SU-DHL-6 (cell line): ENCODE results near the gene PNMA8C.
"Not testable (repeated sequence)": the region's sequence is repeated elsewhere in the genome, so short reads cannot be mapped to it uniquely, and the experiment has no call there.

Source experiments
- H2AFZ ChIP-seq: fragments of 200-600 bp; sonication (generic); 2 replicates; pipeline ENCODE4 v1.6.1; 2014; ENCODE audit warnings: low read depth, mild to moderate bottlenecking, moderate library complexity, mixed read lengths, antibody characterized with exemption, low read length; ENCODE audit not compliant: severe bottlenecking
- H3F3A ChIP-seq: fragments of 200-600 bp; shearing (Covaris generic); 2 replicates; pipeline ENCODE4 v1.6.0; 2016; ENCODE audit warnings: antibody characterized with exemption, mild to moderate bottlenecking; ENCODE audit not compliant: insufficient read depth
- H3K27ac ChIP-seq: fragments of 200-600 bp; sonication (generic); 2 replicates; pipeline ENCODE4 v1.5.1; 2016; ENCODE audit warnings: low read depth, mild to moderate bottlenecking, low read length, moderate library complexity, mixed read lengths
- H3K27me3 ChIP-seq: fragments of 200-600 bp; sonication (generic), shearing (Covaris generic); 2 replicates; pipeline ENCODE4 v1.6.0; 2014; ENCODE audit warnings: mild to moderate bottlenecking, low read length
- H3K36me3 ChIP-seq: fragments of 200-600 bp; sonication (generic); 2 replicates; pipeline ENCODE4 v1.6.1; 2014; ENCODE audit warnings: mild to moderate bottlenecking, low read length, mixed read lengths
- H3K4me2 ChIP-seq: fragments of 300-600, 200-600 bp; shearing (Covaris generic), sonication (generic); 2 replicates; pipeline ENCODE4 v1.6.0; 2014; ENCODE audit warnings: low read length, low read depth, mild to moderate bottlenecking; ENCODE audit not compliant: poor library complexity, severe bottlenecking
- H3K4me3 ChIP-seq: fragments of 200-600 bp; sonication (generic); 2 replicates; pipeline ENCODE4 v1.5.1; 2014; ENCODE audit warnings: antibody characterized with exemption, low read length, mild to moderate bottlenecking, mixed read lengths; ENCODE audit not compliant: insufficient read depth, poor library complexity, severe bottlenecking
- H3K79me2 ChIP-seq: fragments of 200-600 bp; sonication (generic); 2 replicates; pipeline ENCODE4 v1.6.1; 2014; ENCODE audit warnings: mild to moderate bottlenecking, low read length, moderate library complexity; ENCODE audit not compliant: insufficient read depth
- H3K9ac ChIP-seq: fragments of 200-600 bp; sonication (generic); 2 replicates; pipeline ENCODE4 v1.7.0; 2014; ENCODE audit warnings: mild to moderate bottlenecking, low read length
- H3K9me2 ChIP-seq: fragments of 200-600 bp; sonication (generic); replicated peaks from 2 replicates; pipeline ENCODE4 v1.6.1; 2014; ENCODE audit warnings: low read length; ENCODE audit not compliant: insufficient read depth
- H3K9me3 ChIP-seq: fragments of 200-600 bp; sonication (generic); 2 replicates; pipeline ENCODE4 v1.6.1; 2014; ENCODE audit warnings: low read length, mixed read lengths; ENCODE audit not compliant: insufficient read depth
- H4K20me1 ChIP-seq: fragments of 200-600 bp; sonication (generic); 2 replicates; pipeline ENCODE4 v1.6.1; 2014; ENCODE audit warnings: low read depth, mild to moderate bottlenecking, antibody characterized with exemption, low read length, moderate library complexity, mixed read lengths
- CTCF ChIP-seq: fragments of 200-600 bp; sonication (generic); IDR thresholded peaks from one replicate; pipeline ENCODE4 v1.5.1; 2017; ENCODE audit warnings: antibody characterized with exemption, mild to moderate bottlenecking, low read length, moderate library complexity; ENCODE audit not compliant: insufficient read depth, poor library complexity, severe bottlenecking
- EZH2phosphoT487 ChIP-seq: fragments of 200-600 bp; sonication (generic), shearing (Covaris generic); conservative IDR thresholded peaks from 2 replicates; pipeline ENCODE4 v1.6.1; 2018; ENCODE audit warnings: mild to moderate bottlenecking, antibody characterized with exemption, low read length, moderate library complexity, mixed read lengths

The PNMA8C gene

GRCh38 chr19:46404753-46405468 lies 23.8 kb downstream of the PNMA8C start:
- Histone ChIP-seq H3K4me2 (no peak overlapping the region), H3K27ac (no peak overlapping the region)

DNA sequence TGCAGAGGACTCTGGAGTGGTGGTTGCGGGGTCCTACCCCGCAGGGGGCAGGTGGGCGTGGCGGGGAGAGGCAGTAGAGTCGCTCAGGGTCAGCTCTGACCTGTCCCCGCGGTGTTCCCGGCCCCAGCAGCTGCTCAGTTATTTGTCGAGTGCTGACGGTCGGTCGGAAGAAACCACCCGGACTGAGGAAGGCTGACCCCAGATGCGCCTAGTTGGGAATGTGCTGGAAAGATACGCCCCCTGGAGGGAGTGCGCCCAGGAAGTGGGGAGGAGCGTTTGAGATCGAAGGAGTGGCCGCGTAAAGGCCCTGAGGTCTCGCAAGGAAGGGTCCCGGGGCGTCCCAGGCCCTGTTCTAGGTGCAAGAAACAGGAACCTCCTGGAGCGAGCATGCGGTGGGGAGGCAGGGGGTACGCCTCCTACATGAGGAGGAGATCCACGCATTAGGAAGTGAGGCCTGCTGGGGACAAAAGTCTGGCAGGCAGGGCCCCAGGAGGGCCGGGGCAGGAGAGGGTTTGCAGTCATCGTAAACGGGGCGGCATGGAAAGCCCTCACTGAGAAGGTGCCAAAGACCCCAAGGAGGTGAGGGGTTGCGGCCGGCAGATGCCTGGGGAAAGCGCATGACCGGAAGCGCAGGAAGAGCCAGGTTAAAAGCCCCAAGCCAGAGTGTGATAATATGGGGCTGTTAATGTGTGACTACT lies 24.5 kb downstream of the PNMA8C start:
- Histone ChIP-seq H3K36me3 (no peaks in the 10 kb centered on the region), H3K9me3 (no peaks in the 10 kb centered on the region), H3K9me2 (no peaks in the 10 kb centered on the region), H3K27ac (no peak overlapping the region), H3K27me3 (no peaks in the 10 kb centered on the region), H3K4me3 (no peak overlapping the region), H3K9ac (no peak overlapping the region), H4K20me1 (no peaks in the 10 kb centered on the region), H3F3A (0 out of 2 replicates have a peak, but pooled peaks cover 4% of the 10 kb centered on the region), H2AFZ (no peak overlapping the region), H3K4me2 (no peak overlapping the region), H3K79me2 (no peaks in the 10 kb centered on the region)
- TF ChIP-seq CTCF (no peak), EZH2phosphoT487 (no peak)

More at GRCh38 chr19:46404753-46405468, 23.8 kb downstream of the PNMA8C start:
- Histone ChIP-seq H3K36me3 (no peaks in the 10 kb centered on the region), H3F3A (0 out of 2 replicates have a peak, but pooled peaks cover 4% of the 10 kb centered on the region), H3K27me3 (no peaks in the 10 kb centered on the region), H3K9me2 (no peaks in the 10 kb centered on the region), H3K4me3 (no peak overlapping the region), H3K9me3 (no peaks in the 10 kb centered on the region), H2AFZ (no peak overlapping the region), H4K20me1 (no peaks in the 10 kb centered on the region), H3K9ac (no peak overlapping the region), H3K79me2 (no peaks in the 10 kb centered on the region)
- no peak for TF ChIP-seq CTCF
- no peak for TF ChIP-seq EZH2phosphoT487

DNA sequence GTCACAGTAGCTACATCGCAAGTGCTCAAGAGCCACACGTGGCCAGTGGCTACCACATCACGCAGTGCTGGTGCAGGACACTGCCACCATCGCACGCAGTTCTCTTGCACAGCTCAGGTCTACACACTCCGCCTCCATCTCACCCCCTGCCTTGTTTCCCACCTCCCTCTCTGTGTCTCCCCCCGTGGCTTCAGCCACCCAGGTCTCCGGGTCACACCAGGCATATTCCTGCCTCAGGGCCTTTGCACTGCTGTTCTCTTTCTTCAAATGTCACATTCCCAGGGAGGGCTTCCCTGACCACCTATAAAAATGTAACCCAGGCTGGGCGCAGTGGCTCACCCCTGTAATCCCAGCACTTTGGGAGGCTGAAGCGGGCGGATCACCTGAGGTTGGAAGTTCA lies 26.0 kb downstream of the PNMA8C start:
- H3F3A ChIP-seq = 0 out of 2 replicates have a peak, but pooled peaks cover 4% of the 10 kb centered on the region
- no peak overlapping the region for H3K4me2 ChIP-seq
- peak overlapping the region; percentile 50; the same call in 1 of the 2 replicates for H3K27ac ChIP-seq
- no peak overlapping the region for H3K4me3 ChIP-seq
- H3K36me3 ChIP-seq = no peaks in the 10 kb centered on the region
- peak overlapping the region; percentile 38 for H2AFZ ChIP-seq
- no peaks in the 10 kb centered on the region for H3K9me3 ChIP-seq
- H3K9me2 ChIP-seq = no peaks in the 10 kb centered on the region
- H3K27me3 ChIP-seq = no peaks in the 10 kb centered on the region
- no peak for TF ChIP-seq EZH2phosphoT487
- TF ChIP-seq CTCF = no peak
- H4K20me1 ChIP-seq = no peaks in the 10 kb centered on the region
- H3K9ac ChIP-seq = no peak overlapping the region
- H3K79me2 ChIP-seq = no peaks in the 10 kb centered on the region

GRCh38 chr19:46397801-46398479 lies 30.8 kb downstream of the PNMA8C start:
- H3K9ac ChIP-seq, H4K20me1 ChIP-seq, H3K9me2 ChIP-seq, H3K9me3 ChIP-seq, H3K79me2 ChIP-seq, H2AFZ ChIP-seq, H3K4me3 ChIP-seq, H3K4me2 ChIP-seq, H3K27me3 ChIP-seq, H3K36me3 ChIP-seq, H3K27ac ChIP-seq: not testable (repeated sequence)
- peaks cover 12% of the 10 kb centered on the region for H3F3A ChIP-seq
